ENCODE data around the gene AOC3. TPM values are rescaled to one million over a fixed set of nuclear protein-coding genes. Genes with fewer than 3 reads are reported as not detected.

The AOC3 gene
- total and polyA plus RNA-seq, 2 of the 13 experiments (the other 11 are each of a cell fraction or from before 2014, with no cell fraction given): 8.7 to 51.7 TPM

DNA sequence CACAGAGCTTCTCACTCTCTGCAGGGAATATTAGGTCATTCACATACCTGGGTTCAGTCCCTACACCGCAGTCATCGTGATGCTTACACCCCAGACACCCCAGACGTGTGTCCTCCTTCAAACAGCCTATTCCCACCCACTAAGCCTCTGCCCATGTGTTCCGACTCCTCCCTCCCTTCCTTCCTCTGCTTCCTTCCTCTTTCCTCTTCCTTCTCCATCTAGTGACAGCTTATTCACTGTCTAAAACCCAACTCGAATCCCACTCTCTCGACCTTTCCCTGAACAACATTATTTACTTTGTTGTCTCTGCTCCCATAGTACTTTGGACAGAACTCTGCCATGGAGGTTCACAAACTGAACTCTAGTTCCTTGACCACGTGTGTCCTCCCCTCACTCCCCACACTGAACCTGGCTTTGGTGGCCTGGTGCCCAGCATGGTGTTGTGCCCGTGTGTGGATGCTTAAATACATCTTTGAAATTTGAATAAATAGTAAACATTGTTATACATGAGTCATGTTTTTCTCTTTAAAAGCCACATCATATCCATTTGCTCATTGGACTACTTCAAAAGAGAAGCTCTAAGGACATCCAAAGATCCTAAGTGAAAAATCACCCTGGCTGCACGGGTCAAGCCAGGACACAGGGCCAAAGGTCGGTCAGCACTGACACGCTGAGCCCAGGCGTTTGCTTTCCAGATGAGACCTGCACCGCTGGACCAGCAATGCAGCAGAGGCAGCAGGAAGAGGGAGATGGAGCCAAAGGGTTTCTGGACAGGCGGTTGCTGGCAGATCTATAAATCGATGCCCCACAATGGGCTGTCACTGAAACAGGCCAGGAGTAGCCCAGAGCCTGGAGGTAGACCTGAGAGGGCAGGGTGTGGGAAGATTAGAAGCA, 35.5 kb downstream of the AOC3 start (continued):
- TF ChIP-seq PRMT3 (CRISPR knock-in tag; IDR thresholded peaks at IDR 0.05; ENCODE audit: borderline replicate concordance, low read depth) (no peak), MIXL1 (CRISPR knock-in tag; IDR thresholded peaks at IDR 0.05) (peak; percentile 70), PRDM10 (CRISPR knock-in tag; IDR thresholded peaks at IDR 0.05; ENCODE audit: low read depth) (0 out of 2 replicates have a peak, but pooled peaks have one; percentile 65), YEATS4 (CRISPR knock-in tag; IDR thresholded peaks at IDR 0.05; ENCODE audit: borderline replicate concordance) (peak; percentile 79), GZF1 (CRISPR knock-in tag; IDR thresholded peaks at IDR 0.05) (0 out of 2 replicates have a peak, but pooled peaks have one; percentile 54), JUNB (CRISPR knock-in tag; IDR thresholded peaks at IDR 0.05; ENCODE audit: borderline replicate concordance) (no peak; the same call in 1 of the 2 replicates), KDM5B (CRISPR knock-in tag; IDR thresholded peaks at IDR 0.05; ENCODE audit: borderline replicate concordance) (no peak), ZNF629 (CRISPR knock-in tag; conservative IDR thresholded peaks at IDR 0.05) (no peak; the same call in 1 of the 2 replicates), ZNF792 (CRISPR knock-in tag; IDR thresholded peaks at IDR 0.05) (peak; percentile 79; the same call in 1 of the 2 replicates), ZNF75D (CRISPR knock-in tag; IDR thresholded peaks at IDR 0.05; ENCODE audit: borderline replicate concordance) (no peak), FOXC1 (CRISPR knock-in tag; IDR thresholded peaks at IDR 0.05; ENCODE audit: borderline replicate concordance) (no peak), NONO (IDR thresholded peaks at IDR 0.05) (no peak), NONO (CRISPR knock-in tag; conservative IDR thresholded peaks at IDR 0.05) (peak; percentile 96), HHEX (CRISPR knock-in tag; IDR thresholded peaks at IDR 0.05) (peak; percentile 23; the same call in 1 of the 2 replicates), ATF7-NPFF (CRISPR knock-in tag; IDR thresholded peaks at IDR 0.05; ENCODE audit: low read depth) (no peak; the same call in 1 of the 2 replicates), ZNF296 (CRISPR knock-in tag; conservative IDR thresholded peaks at IDR 0.05) (no peak), SIX4 (CRISPR knock-in tag; IDR thresholded peaks at IDR 0.05) (peak; percentile 45; the same call in 1 of the 2 replicates)
- TF ChIP-seq, protein P1, sequence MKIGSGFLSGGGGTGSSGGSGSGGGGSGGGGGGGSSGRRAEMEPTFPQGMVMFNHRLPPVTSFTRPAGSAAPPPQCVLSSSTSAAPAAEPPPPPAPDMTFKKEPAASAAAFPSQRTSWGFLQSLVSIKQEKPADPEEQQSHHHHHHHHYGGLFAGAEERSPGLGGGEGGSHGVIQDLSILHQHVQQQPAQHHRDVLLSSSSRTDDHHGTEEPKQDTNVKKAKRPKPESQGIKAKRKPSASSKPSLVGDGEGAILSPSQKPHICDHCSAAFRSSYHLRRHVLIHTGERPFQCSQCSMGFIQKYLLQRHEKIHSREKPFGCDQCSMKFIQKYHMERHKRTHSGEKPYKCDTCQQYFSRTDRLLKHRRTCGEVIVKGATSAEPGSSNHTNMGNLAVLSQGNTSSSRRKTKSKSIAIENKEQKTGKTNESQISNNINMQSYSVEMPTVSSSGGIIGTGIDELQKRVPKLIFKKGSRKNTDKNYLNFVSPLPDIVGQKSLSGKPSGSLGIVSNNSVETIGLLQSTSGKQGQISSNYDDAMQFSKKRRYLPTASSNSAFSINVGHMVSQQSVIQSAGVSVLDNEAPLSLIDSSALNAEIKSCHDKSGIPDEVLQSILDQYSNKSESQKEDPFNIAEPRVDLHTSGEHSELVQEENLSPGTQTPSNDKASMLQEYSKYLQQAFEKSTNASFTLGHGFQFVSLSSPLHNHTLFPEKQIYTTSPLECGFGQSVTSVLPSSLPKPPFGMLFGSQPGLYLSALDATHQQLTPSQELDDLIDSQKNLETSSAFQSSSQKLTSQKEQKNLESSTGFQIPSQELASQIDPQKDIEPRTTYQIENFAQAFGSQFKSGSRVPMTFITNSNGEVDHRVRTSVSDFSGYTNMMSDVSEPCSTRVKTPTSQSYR (CRISPR knock-in tag; IDR thresholded peaks at IDR 0.05; ENCODE audit: borderline replicate concordance): peak; percentile 66; the same call in 1 of the 2 replicates
- TF ChIP-seq, protein P2, sequence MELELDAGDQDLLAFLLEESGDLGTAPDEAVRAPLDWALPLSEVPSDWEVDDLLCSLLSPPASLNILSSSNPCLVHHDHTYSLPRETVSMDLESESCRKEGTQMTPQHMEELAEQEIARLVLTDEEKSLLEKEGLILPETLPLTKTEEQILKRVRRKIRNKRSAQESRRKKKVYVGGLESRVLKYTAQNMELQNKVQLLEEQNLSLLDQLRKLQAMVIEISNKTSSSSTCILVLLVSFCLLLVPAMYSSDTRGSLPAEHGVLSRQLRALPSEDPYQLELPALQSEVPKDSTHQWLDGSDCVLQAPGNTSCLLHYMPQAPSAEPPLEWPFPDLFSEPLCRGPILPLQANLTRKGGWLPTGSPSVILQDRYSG (CRISPR knock-in tag; IDR thresholded peaks at IDR 0.05): 0 out of 2 replicates have a peak, but pooled peaks have one; percentile 75
- TF ChIP-seq, protein P3, sequence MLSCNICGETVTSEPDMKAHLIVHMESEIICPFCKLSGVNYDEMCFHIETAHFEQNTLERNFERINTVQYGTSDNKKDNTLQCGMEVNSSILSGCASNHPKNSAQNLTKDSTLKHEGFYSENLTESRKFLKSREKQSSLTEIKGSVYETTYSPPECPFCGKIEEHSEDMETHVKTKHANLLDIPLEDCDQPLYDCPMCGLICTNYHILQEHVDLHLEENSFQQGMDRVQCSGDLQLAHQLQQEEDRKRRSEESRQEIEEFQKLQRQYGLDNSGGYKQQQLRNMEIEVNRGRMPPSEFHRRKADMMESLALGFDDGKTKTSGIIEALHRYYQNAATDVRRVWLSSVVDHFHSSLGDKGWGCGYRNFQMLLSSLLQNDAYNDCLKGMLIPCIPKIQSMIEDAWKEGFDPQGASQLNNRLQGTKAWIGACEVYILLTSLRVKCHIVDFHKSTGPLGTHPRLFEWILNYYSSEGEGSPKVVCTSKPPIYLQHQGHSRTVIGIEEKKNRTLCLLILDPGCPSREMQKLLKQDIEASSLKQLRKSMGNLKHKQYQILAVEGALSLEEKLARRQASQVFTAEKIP (CRISPR knock-in tag; IDR thresholded peaks at IDR 0.05; ENCODE audit: borderline replicate concordance): no peak

Measured in HepG2 (cell line).